ENCODE data around the gene NIP7.

NIP7 gene

DNA sequence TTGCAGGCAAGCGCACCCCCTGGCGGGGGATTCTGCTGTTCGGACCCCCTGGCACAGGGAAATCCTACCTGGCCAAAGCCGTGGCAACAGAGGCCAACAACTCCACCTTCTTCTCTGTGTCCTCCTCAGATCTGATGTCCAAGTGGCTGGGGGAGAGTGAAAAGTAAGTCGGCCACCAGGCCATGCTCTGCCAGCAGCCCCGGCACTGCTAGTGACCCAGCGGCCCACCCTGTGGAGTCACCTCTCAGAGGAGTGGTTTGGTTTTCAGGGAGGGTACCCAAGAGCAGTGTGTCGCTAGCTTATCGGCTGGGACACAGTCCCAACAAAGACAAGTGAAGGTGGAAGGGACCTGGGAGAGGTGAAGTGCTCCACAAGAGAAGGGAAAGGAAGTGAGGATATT, 20.2 kb upstream of the NIP7 start:
- DNase-seq: no peak

DNA sequence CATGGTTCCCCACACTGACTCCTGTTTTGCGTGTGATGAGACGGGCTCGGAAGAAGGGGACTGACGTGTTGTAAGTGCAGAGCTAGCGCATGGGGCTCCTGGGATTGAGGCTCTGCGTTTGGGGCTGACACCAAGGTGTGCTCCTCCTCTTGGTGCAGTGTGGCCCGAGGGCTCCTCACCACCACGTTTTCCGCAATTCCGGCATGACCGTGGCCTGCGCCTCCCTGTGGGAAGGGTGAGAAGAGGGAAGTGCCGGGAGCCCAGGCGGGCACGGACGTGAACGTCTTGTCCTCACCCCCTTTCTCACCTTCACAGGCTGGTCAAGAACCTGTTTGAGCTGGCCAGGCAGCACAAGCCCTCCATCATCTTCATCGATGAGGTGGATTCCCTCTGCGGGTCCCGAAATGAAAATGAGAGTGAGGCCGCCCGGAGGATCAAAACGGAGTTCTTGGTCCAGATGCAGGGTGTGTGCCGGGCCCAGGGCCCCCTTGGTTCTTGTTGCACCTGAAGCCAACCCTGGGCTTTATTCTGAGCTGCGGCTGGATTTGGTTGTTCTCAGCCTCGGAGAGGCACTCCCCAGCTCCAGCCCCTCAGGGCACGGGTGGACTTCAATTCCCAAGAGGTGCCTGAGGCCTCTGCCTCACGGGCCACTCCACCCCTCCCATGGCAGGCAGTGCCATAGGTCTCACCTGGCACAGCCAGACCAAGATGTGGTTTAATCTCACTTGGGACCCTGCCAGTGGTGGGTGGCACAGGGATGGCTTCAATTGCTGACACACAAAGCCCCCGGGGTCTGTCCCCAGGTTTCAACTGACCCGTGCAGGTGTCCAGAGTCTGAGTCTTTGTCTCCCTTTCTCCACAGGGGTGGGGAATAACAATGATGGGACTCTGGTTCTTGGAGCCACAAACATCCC, 19.5 kb upstream of the NIP7 start:
- DNase-seq: no peak

DNA sequence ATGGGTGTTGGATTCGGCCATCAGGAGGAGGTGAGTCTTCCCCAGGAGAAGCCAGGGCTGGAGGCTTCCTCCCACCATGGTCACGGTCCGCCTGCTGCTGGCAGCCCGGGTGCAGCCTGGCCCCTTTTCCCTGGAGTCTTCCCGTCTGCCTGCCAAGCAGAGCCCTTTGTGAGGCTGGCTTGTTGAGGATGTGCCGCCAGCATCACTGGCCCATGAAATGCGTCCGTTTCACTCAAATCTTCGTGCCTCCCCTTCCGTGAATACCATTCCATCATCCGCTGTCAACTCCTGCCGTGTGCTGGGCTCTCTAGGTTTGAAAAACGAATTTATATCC, 18.9 kb upstream of the NIP7 start:
- DNase-seq: no peak

DNA sequence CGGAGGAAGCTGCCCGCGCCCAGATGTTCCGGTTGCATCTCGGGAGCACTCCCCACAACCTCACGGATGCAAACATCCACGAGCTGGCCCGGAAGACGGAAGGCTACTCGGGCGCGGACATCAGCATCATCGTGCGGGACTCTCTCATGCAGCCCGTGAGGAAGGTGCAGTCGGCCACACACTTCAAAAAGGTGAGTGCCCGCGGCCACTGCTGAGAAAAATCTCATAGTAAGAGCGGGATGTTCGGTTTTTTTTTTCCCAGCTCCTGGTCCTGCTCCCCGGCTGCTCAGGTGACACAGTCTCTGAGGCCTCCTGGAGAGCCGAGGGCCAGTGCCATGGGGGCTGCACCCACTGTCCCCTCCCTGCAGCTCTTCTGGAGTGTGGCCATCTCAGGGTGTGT, 18.5 kb upstream of the NIP7 start:
- no peak for DNase-seq

DNA sequence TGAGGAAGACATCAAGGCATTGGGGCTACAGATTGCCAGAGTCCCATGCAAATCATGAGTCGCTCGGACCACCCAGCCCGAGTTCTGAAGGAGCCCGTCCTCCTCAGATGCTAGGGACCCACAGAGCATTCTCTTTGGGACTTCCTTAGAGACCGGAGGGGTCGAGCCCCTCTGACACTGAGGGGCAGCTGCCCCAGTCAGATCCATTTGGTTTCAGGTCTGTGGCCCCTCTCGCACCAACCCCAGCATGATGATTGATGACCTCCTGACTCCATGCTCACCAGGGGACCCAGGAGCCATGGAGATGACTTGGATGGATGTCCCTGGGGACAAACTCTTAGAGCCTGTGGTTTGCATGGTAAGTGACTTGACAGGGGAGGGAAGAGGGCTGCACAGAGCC, 17.2 kb upstream of the NIP7 start:
- no peak for DNase-seq

DNA sequence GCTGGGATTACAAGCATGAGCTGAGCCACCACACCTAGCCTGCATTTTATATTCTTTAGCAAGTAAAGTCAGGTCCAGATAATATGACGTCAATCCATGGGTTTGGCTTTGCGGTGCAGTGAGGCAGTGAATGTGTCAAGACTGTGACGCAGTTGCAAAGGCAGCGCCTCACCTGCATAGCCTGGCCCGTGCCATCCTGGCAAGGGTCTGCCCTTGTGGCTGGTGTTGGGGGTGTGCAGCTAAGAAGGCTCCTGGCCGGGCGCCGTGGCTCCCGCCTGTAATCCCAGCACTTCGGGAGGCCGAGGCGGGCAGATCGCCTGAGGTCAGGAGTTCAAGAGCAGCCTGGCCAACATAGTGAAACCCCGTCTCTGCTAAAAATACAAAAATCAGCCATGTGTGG, 16.2 kb upstream of the NIP7 start:
- no peak for DNase-seq

DNA sequence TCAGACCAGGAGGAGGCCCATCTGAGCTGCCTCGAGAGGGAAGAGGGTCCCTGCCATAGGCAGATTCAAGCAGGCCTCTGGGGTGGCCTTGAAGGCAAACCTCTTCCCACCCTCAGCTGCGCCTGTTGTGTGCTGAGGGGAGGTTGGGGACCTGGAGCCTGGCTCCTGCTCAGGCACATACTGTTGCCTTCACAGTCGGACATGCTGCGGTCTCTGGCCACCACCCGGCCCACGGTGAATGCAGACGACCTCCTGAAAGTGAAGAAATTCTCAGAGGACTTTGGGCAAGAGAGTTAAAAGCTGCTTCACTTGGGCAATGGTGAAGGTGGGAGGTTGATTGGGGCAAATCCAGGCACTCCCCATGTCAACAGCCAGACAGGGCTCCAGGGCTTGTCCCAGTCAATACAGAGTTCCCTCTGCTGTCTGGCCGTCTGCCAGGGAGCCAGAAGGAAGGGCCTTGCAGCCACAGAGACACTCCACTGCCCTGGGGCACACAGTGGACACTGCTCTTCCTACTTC, 15.5 kb upstream of the NIP7 start:
- DNase-seq: peak in 1 of 2 experiments; percentile 2

DNA sequence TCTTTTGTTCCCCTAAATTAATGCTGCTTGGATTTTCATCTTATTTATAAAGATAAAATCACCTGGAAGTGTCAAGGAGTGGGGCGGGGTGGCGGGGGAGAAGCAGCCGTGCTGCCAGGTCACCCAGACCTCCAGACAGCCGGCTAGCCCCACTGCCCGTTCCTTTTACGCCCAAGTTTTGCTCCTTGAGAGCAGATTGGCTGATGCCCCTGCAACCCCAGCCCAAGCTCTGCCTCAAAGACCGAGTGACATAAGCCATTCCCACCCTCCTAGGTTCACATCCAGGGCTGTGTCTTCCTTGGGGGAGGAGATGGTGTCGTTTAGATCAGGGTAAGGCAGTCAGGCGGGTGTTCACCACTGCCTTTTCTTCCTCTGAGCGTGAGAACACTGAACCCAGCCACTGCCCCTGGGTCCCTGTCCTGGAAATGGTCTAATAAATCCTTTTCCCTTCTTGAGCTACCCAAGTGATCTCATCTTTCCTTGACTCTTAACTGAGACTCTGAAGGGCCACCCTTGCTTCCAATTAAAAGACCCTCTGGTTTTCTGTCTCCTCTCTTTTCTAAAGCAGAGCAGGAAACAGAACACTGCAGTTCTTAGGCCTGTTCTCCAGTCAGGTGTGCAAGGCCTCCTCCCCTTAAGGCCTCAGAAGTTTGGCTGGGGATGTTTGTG, 14.9 kb upstream of the NIP7 start:
- no peak for DNase-seq

DNA sequence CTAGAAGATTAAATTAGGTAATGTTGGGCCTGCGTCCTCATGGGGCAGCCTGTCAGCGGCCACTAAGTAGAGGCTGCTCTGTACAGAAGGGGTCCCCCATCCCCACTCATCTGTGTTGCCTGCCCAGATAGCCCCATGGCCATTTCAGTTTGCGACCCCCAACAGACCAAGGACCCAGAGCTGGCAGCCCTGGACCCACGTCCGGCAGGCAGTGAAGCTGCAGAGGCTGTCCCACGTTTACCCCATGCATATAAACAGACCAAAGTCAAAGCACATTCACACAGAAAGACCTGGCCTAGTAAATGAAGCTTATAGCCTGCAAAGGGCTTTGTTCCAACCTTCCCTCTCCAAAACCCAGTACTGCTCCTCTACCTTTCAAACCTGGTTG, 13.8 kb upstream of the NIP7 start:
- DNase-seq: no peak

DNA sequence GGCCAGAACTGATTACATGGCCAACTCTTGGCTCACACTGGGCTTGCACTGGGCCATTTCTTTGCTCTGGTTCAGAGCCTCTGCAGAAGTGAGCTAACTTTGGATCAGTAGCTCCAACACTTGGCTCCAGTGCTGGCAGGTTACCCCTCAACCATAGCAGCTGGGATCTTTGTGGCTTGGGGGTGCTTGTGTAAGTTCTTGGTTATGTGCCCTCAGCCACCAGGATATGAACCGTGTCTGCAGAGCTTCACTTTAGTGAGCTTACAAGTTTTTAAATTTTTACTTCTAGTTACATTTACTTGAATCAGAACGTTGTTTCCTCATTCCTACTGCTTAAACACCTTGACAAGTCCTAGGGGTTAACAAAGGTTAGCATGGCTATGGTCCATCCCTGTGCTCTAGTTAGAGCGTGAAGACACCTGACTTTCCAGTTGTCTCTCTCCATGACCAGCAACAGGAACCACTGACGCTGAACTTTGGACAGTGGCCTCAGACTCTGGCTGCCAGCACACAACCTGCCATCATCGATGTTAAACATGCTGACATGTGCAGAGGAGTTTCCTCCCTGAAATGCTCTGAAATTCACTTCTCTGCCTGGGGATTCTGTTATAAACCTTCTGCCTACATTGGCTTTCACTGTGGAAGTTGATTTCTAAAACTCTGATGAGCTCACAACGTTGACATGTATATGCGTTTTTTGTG, 13.2 kb upstream of the NIP7 start:
- DNase-seq: no peak

DNA sequence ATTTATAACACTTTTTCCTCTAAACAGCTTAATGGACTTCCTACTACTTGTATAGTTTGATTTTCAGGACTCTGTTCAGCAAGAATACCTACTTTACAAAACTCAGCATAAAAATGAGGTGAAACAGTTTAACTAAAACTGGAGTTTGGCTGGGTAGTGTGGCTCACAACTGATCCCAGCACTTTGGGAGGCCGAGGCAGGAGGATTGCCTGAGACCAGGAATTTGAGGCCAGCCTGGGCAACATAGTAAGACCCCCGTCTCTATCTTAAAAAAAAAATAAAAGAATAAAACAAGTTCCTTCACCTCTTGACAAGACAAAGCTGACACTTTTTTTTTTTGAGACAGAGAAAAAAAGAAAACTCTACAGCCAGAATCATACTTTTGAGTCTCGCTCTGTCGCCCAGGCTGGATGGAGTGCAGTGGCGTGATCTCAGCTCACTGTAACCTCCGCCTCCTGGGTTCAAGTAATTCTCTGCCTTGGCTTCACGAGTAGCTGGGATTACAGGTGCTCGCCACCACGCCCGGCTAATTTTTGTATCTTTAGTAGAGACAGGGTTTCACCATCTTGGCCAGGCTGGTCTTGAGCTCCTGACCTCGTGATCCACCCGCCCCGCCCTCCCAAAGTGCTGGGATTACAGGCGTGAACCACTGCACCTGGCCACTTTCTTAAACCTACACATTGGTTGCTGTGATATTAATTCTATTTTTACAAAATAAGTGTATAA, 11.8 kb upstream of the NIP7 start:
- DNase-seq: no peak

DNA sequence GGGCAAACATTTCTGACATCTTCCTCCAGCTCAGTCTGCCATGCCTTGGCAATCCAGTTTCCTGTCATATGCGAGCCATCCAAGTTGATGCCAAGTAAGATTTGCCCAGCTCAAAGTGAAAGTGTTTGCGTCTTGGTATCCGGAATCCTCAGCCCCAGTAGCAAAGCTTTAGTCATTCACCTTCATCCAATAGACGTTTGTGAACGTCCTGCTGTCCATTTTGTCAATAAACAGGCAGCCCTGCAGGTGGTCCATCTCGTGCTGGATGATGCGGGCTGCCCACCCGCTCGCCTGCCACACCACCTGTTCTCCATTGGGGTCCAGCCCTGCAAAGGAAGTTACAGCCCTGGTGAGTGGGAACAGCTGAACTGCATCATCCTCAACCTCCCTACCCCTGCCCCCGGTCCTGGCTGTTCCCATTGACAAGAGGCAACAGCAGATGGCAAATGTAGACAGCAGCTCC, 10.7 kb upstream of the NIP7 start:
- DNase-seq: no peak

DNA sequence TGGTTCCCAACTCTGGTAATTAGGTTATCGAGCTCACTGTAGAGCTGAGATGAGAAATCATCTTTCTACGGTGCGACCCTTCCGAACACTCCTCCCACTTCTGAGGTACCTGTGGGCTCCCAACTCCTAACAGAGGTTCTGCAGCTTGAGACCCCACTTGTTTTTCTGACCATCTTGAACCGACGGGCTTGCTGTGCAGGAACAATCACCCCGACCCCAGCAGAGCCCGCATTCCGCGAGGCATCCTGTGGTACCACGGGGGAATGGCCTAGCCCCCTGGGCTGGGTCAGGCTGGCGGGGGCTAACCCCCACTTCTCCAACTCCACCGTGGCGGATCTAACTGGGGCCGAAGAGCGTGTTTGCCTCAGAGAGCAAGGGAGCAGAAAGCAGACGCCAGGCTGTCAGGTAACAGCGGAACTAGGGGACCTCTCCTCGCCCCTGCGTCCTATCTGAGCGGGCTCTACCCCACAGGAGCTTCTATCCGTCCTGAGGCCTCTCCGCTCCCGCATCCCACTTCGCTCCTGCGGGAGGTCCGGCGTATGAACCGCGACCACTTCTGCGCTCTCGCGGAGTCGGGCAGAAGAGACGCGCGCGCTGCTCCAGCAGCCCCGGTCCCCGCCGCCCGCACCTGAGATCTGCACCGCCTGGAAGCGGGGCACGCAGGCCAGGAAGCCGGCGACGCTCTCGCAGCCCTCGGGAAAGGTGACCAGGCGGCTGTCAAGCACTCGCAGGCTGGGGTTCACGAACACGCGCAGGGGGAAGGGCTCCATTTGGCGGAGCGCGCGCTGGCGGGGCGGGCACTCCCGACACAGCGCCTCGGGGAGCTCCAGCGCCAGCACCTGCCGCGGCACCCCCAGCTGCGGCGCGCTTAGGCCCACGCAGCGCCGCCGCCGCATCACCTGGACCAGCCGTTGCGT, 9.9 kb upstream of the NIP7 start:
- DNase-seq: no peak

DNA sequence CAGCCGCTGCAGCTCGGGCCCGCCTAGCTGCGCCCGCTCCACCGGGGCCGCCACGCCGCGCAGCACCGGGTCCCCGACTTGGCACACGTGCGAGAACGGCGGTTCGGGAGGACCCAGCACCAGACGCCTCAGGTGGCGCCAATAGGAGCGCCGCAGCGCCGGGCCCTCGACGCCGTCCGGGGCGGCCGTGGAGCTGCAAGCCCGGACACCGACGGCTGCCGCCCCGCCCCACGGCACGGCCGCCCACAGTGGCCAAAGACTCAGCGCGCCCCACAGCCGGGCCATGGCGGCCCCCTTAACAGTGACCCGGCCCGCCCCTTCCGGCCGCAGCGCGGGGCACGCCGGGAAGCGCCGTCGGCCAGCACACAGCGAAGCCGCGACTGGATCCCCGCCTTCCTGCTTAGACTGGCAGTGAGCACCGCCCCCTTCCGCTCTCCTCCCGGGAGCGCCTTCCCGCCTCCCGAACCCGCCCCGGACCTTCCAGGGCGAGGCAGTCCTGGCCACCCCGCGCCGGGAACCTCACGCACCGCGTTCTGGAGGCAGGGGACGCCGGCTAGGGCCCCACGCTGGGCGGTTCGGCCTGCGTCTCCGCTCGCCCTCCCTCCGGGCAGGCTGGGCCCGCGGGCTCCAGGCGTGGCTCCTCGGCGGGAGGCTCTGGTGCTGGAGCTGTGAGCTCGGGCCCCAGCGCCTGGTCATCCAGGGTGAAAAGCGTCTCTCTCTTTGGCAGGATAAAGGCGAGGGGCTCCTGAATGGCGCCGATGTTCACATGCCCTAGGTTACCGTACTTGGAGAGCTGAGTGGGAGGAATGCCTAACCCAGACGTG, 9.1 kb upstream of the NIP7 start, which contains the start of gene PDF:
PDF (minus strand) TSS at position 303 of the 824 bp plus-strand sequence; CDS start at position 285, 18 bp downstream.
- peak; percentile 28 to 90 for DNase-seq

DNA sequence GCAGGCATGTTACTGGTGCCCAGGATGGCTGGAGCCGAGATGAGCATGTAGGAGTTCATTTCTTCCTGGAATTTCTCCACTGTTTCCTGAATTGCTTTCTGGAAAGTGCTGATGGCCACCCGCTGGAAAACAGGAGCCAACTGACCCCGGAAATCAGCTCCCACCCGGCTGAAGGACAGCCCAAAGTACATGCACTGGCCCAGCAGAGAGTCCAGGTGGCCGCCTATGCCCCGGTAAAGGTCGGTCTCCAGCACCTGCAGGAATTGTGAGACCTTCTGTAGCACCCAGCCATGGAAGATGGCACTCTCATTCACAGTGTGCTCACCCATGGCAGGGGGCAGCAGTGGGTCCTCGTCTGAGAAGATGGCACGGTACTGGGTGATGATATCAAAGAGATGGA, 4.9 kb upstream of the NIP7 start:
- DNase-seq: no peak

DNA sequence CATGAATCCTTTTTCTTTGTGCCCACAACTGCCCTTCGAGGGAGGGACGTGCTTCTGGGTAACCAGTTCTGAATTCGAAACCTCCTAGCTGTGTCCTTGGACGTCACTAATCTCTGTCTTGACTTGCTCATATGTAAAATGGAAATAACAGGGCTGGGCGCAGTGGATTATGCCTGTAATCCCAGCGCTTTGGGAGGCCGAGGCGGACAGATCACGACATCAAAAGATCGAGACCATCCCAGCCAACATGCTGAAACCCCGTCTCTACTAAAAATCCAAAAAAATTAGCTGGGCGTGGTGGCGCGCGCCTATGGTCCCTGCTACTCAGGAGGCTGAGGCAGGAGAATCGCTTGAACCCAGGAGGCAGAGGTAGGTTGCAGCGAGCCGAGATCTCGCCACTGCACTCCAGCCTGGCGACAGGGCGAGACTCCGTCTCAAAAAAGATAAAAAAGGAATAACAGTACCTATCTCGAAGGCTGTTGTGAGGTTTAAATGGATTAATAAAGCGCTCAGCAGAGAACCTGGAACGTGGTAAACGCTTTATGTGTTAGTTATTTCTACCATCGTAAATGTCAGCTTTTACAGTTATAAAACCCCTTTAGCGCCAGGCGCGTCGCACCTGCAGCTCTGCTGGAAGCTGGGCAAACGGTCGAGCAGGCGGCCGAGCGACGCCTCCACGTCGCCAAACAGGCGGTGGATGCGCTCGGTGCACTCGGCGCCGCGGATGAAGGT, 849 bp upstream of the NIP7 start:
- no peak for DNase-seq

DNA sequence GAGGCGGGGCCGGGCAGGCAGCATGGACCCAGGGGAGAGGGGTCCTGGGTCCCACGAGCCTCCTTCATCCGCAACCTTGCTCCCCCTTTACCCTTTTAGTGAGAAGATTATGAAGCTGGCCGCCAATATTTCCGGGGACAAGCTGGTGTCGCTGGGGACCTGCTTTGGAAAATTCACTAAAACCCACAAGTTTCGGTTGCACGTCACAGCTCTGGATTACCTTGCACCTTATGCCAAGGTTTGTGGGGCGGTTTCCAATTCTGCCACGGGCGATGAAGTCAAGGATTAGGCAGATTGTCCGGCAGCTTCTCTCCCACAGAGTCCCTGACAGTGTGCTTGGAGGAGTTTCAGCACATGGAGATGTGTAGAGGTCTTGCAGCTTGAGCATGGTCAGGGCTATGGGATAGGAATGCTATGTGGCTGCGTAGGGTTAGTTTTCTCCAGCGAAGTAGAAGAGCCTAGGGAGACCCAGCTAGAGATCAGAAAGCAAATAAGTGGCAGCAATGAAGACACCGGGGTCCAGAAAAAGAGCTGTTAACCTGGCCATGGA, 598 bp downstream of the NIP7 start:
- DNase-seq: no peak

DNA sequence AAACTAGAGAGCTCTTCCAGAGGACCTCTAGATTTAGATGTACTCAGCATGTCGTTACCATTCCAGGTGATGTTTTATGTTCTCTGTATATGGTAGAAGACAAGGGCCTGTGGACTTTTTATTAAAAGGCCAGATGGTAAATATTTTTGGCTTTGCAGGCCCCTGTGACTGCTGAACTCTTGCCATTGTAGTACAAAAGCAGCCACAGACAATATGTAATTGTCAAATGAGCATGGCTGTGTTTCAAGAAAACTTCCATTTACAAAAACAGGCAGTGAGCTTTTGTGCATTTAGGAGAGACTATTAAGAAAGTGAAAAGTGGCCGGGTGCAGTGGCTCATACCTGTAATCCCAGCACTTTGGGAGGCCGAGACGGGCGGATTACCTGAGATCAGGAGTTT, 4.6 kb downstream of the NIP7 start:
- no peak for DNase-seq

DNA sequence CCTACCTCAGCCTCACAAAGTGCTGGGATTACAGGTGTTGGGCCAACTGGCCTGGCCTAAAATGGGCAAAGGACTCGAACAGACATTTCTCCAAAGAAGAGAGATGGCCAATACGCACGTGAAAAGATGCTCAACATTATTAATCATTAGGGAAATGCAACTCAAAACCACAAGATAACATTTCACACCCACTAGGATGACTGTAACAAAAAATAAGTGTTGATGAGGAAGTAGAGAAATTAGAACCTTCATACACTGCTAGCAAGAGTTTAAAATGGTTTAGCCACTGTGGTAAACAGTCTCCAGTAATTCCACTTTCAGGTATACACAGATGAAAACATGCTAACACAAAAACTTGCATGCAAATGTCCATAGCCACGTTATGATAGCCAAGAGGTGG, 6.4 kb downstream of the NIP7 start:
- no peak for DNase-seq

DNA sequence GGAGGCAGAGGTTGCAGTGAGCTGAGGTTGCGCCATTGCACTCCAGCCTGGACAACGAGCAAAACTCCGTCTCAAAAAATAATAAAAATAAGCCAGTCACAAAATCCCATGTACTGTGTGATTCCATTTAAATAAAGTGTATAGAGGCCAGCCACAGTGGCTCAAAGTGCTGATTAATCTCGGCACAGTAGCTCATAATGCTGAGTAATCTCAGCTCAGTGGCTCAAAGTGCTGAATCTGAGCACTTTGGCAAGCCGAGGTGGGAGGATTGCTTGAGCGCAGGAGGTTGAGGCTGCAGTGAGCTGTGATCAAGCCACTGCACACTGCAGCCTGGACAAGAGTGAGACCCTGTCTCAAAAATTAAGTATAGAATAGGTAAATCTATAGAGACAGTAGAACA, 7.1 kb downstream of the NIP7 start:
- DNase-seq: no peak

All from cerebellar nuclear complex (tissue), 1 donor.